GM23338 (cell line): ENCODE measurements around the gene USP1. TPM values are rescaled to one million over a fixed set of nuclear protein-coding genes. Genes with fewer than 3 reads are reported as not detected.

Source experiments
- ATAC-seq: fragments of 200-7000 bp; cut with Tn5 transposase; 3 replicates; pipeline ENCODE4 v1.9.1; 2020
- DNase-seq: peaks from one replicate; pipeline ENCODE4 v3.0.0-alpha.2; 2015; ENCODE audit warnings: low spot score
- H2AFZ ChIP-seq: fragments of 200-600 bp; sonication (generic); 2 replicates; pipeline ENCODE4 v1.8.0; 2016; ENCODE audit warnings: antibody characterized with exemption, mild to moderate bottlenecking, moderate library complexity
- H3F3A ChIP-seq: fragments of 200-600 bp; sonication (generic); replicated peaks from 2 replicates; pipeline ENCODE4 v1.8.0; 2017; ENCODE audit warnings: antibody characterized with exemption, mixed run types, low read depth
- H3K27ac ChIP-seq: fragments of 200-600 bp; sonication (generic); 2 replicates; pipeline ENCODE4 v1.6.1; 2016; ENCODE audit warnings: low read depth
- H3K27me3 ChIP-seq: fragments of 200-600 bp; sonication (generic); 2 replicates; pipeline ENCODE4 v1.8.0; 2016; ENCODE audit warnings: mild to moderate bottlenecking, mixed run types, moderate library complexity; ENCODE audit not compliant: insufficient read depth
- H3K36me3 ChIP-seq: fragments of 200-600 bp; sonication (generic); 2 replicates; pipeline ENCODE4 v1.8.0; 2016; ENCODE audit warnings: mild to moderate bottlenecking; ENCODE audit not compliant: insufficient read depth
- H3K4me1 ChIP-seq: fragments of 200-600 bp; sonication (generic); 2 replicates; pipeline ENCODE4 v1.8.0; 2016; ENCODE audit warnings: mild to moderate bottlenecking, moderate library complexity; ENCODE audit not compliant: insufficient read depth
- H3K4me2 ChIP-seq: fragments of 200-600 bp; sonication (generic); 2 replicates; pipeline ENCODE4 v1.7.1; 2017; ENCODE audit warnings: mixed run types
- H3K4me3 ChIP-seq: fragments of 200-600 bp; sonication (generic); 2 replicates; pipeline ENCODE4 v1.6.1; 2016; ENCODE audit warnings: mixed run types
- H3K79me2 ChIP-seq: fragments of 200-600 bp; sonication (generic); replicated peaks from 2 replicates; pipeline ENCODE4 v1.8.0; 2017; ENCODE audit warnings: mild to moderate bottlenecking; ENCODE audit not compliant: insufficient read depth
- H3K9me2 ChIP-seq: fragments of 200-600 bp; sonication (generic); 2 replicates; pipeline ENCODE4 v1.8.0; 2017; ENCODE audit not compliant: insufficient read depth
- H4K20me1 ChIP-seq: fragments of 200-600 bp; sonication (generic); replicated peaks from 2 replicates; pipeline ENCODE4 v1.8.0; 2017; ENCODE audit warnings: mild to moderate bottlenecking; ENCODE audit not compliant: insufficient read depth
- H3K27ac Mint-ChIP-seq: 2 replicates; pipeline ENCODE4 v1.8.0; 2020; ENCODE audit warnings: inconsistent platforms, mild to moderate bottlenecking, moderate library complexity, mixed read lengths
- H3K27me3 Mint-ChIP-seq: 3 replicates; pipeline ENCODE4 v1.8.0; 2022; ENCODE audit warnings: low read depth, mild to moderate bottlenecking, moderate library complexity, mixed read lengths, inconsistent platforms; ENCODE audit not compliant: insufficient read depth, poor library complexity
- H3K36me3 Mint-ChIP-seq: 3 replicates; pipeline ENCODE4 v1.8.0; 2021; ENCODE audit warnings: low read depth, mild to moderate bottlenecking, inconsistent platforms, moderate library complexity, mixed read lengths
- H3K4me1 Mint-ChIP-seq: 3 replicates; pipeline ENCODE4 v1.8.0; 2020; ENCODE audit warnings: mild to moderate bottlenecking, inconsistent platforms, mixed read lengths
- H3K4me3 Mint-ChIP-seq: 3 replicates; pipeline ENCODE4 v1.8.0; 2021; ENCODE audit warnings: moderate library complexity, mild to moderate bottlenecking, inconsistent platforms, mixed read lengths
- H3K9me3 Mint-ChIP-seq: 3 replicates; pipeline ENCODE4 v1.8.0; 2020; ENCODE audit warnings: moderate library complexity, mild to moderate bottlenecking, inconsistent platforms, mixed read lengths
- EZH2phosphoT487 ChIP-seq: fragments of 200-600 bp; sonication (generic); IDR thresholded peaks from one replicate; pipeline ENCODE4 v1.8.1; 2018; ENCODE audit warnings: antibody characterized with exemption; ENCODE audit not compliant: unreplicated experiment
- STAT1 ChIP-seq: IDR thresholded peaks from one replicate; pipeline ENCODE4 v1.6.1; 2016; ENCODE audit warnings: antibody characterized with exemption; ENCODE audit not compliant: unreplicated experiment
- ZNF114 ChIP-seq: fragments of 250-450 bp; sonication (Bioruptor Pico); IDR thresholded peaks from 2 replicates; pipeline ENCODE4 v1.5.0; 2020; ENCODE audit warnings: mild to moderate bottlenecking, moderate library complexity
- polyA plus RNA-seq: library from polyadenylated mRNA; unstranded; fragments of >200 nt; fragmentation: Nextera tagmentation; extraction: Ambion mirVana; gene quantifications from 2 replicates; pipeline ENCODE4 v1.2.1, GENCODE V29; 2016
- total RNA-seq: library from RNA; depleted of rRNA; stranded (reverse); fragments of >200 nt; shearing (Covaris generic); gene quantifications from 2 replicates; pipeline ENCODE4 v1.2.3, GENCODE V29; 2014
- TF ChIP-seq, protein P1 (sequence below): fragments of 250-450 bp; sonication (Bioruptor Pico); IDR thresholded peaks from 2 replicates; pipeline ENCODE4 v1.5.0; 2020; ENCODE audit warnings: mild to moderate bottlenecking, moderate library complexity
- TF ChIP-seq, protein P2 (sequence below): IDR thresholded peaks from 2 replicates; pipeline ENCODE4 v1.6.1; 2016; ENCODE audit warnings: antibody characterized with exemption

The USP1 gene
- total and polyA plus RNA-seq, 2 experiments from 2014 or later: 45.6 to 74.6 TPM

DNA sequence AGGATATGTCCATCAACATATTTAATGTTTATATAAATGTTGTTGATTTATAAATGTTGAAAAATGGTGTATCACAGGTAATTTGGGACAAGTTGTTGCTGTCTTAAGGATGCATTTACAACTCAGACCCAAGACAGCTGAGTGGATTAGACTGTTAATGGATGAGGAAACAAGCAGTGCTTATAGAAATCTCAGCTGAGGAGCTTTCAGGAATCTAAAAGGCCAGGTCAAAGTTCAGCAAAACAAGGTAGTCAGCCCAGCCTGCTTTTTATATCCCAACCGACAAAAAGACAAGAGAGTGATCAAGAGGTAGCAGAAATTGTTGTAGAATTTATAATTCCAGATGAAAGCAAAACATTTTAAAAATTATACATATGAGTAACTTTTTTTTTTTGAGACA, 16.6 kb upstream of the USP1 start:
- peaks cover 8% of the 10 kb centered on the region; the same call in 2 of the 3 replicates for H3K4me1 Mint-ChIP-seq
- H3K27ac Mint-ChIP-seq: no peak overlapping the region
- no peaks in the 10 kb centered on the region for H3K36me3 Mint-ChIP-seq
- H3K4me3 ChIP-seq: no peak overlapping the region
- no peak for ATAC-seq
- DNase-seq: no peak
- H2AFZ ChIP-seq: no peak overlapping the region
- TF ChIP-seq, protein P1, sequence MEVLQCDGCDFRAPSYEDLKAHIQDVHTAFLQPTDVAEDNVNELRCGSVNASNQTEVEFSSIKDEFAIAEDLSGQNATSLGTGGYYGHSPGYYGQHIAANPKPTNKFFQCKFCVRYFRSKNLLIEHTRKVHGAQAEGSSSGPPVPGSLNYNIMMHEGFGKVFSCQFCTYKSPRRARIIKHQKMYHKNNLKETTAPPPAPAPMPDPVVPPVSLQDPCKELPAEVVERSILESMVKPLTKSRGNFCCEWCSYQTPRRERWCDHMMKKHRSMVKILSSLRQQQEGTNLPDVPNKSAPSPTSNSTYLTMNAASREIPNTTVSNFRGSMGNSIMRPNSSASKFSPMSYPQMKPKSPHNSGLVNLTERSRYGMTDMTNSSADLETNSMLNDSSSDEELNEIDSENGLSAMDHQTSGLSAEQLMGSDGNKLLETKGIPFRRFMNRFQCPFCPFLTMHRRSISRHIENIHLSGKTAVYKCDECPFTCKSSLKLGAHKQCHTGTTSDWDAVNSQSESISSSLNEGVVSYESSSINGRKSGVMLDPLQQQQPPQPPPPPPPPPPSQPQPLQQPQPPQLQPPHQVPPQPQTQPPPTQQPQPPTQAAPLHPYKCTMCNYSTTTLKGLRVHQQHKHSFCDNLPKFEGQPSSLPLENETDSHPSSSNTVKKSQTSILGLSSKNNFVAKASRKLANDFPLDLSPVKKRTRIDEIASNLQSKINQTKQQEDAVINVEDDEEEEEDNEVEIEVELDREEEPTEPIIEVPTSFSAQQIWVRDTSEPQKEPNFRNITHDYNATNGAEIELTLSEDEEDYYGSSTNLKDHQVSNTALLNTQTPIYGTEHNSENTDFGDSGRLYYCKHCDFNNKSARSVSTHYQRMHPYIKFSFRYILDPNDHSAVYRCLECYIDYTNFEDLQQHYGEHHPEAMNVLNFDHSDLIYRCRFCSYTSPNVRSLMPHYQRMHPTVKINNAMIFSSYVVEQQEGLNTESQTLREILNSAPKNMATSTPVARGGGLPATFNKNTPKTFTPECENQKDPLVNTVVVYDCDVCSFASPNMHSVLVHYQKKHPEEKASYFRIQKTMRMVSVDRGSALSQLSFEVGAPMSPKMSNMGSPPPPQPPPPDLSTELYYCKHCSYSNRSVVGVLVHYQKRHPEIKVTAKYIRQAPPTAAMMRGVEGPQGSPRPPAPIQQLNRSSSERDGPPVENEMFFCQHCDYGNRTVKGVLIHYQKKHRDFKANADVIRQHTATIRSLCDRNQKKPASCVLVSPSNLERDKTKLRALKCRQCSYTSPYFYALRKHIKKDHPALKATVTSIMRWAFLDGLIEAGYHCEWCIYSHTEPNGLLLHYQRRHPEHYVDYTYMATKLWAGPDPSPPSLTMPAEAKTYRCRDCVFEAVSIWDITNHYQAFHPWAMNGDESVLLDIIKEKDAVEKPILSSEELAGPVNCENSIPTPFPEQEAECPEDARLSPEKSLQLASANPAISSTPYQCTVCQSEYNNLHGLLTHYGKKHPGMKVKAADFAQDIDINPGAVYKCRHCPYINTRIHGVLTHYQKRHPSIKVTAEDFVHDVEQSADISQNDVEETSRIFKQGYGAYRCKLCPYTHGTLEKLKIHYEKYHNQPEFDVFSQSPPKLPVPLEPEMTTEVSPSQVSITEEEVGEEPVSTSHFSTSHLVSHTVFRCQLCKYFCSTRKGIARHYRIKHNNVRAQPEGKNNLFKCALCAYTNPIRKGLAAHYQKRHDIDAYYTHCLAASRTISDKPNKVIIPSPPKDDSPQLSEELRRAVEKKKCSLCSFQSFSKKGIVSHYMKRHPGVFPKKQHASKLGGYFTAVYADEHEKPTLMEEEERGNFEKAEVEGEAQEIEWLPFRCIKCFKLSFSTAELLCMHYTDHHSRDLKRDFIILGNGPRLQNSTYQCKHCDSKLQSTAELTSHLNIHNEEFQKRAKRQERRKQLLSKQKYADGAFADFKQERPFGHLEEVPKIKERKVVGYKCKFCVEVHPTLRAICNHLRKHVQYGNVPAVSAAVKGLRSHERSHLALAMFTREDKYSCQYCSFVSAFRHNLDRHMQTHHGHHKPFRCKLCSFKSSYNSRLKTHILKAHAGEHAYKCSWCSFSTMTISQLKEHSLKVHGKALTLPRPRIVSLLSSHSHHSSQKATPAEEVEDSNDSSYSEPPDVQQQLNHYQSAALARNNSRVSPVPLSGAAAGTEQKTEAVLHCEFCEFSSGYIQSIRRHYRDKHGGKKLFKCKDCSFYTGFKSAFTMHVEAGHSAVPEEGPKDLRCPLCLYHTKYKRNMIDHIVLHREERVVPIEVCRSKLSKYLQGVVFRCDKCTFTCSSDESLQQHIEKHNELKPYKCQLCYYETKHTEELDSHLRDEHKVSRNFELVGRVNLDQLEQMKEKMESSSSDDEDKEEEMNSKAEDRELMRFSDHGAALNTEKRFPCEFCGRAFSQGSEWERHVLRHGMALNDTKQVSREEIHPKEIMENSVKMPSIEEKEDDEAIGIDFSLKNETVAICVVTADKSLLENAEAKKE (CRISPR knock-in tag): no peak
- TF ChIP-seq STAT1 (no peak), ZNF114 (CRISPR knock-in tag) (no peak), EZH2phosphoT487 (no peak)
- TF ChIP-seq, protein P2, sequence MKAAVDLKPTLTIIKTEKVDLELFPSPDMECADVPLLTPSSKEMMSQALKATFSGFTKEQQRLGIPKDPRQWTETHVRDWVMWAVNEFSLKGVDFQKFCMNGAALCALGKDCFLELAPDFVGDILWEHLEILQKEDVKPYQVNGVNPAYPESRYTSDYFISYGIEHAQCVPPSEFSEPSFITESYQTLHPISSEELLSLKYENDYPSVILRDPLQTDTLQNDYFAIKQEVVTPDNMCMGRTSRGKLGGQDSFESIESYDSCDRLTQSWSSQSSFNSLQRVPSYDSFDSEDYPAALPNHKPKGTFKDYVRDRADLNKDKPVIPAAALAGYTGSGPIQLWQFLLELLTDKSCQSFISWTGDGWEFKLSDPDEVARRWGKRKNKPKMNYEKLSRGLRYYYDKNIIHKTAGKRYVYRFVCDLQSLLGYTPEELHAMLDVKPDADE: no peak
- no peaks in the 10 kb centered on the region for H3K27me3 Mint-ChIP-seq
- no peaks in the 10 kb centered on the region for H3K9me2 ChIP-seq
- no peaks in the 10 kb centered on the region for H3K27me3 ChIP-seq
- H3K79me2 ChIP-seq: no peaks in the 10 kb centered on the region
- no peaks in the 10 kb centered on the region for H3K4me1 ChIP-seq
- no peaks in the 10 kb centered on the region for H4K20me1 ChIP-seq
- H3K9me3 Mint-ChIP-seq: no peaks in the 10 kb centered on the region; the same call in 2 of the 3 replicates
- no peak overlapping the region for H3K4me3 Mint-ChIP-seq
- no peak overlapping the region for H3K27ac ChIP-seq
- no peaks in the 10 kb centered on the region for H3F3A ChIP-seq
- H3K36me3 ChIP-seq: no peaks in the 10 kb centered on the region
- no peak overlapping the region for H3K4me2 ChIP-seq
